HEK293T (cell line): ENCODE measurements around the gene MEF2C.

Experiments
- ARNT ChIP-seq: fragments of 450-650 bp; IDR thresholded peaks from 2 replicates; pipeline ENCODE4 v1.6.1; 2017; ENCODE audit warnings: mild to moderate bottlenecking
- BHLHE40 ChIP-seq: fragments of 450-650 bp; IDR thresholded peaks from 2 replicates; pipeline ENCODE4 v1.6.1; 2016; ENCODE audit warnings: mild to moderate bottlenecking, moderate library complexity, borderline replicate concordance
- FOXM1 ChIP-seq: fragments of 450-650 bp; IDR thresholded peaks from 2 replicates; pipeline ENCODE4 v1.6.1; 2017; ENCODE audit warnings: mild to moderate bottlenecking, borderline replicate concordance
- SP1 ChIP-seq: fragments of 450-650 bp; IDR thresholded peaks from 2 replicates; pipeline ENCODE4 v1.6.1; 2017
- TARDBP ChIP-seq: fragments of 450-650 bp; IDR thresholded peaks from 2 replicates; pipeline ENCODE4 v1.6.1; 2016

GRCh38 chr5:88890070-88890781, 7.2 kb upstream of the MEF2C start:
- TF ChIP-seq ARNT (no peak), FOXM1 (no peak), SP1 (no peak), TARDBP (no peak), BHLHE40 (no peak)
